Stimulated activated CD4-positive, alpha-beta T cell treated with anti-CD3 and anti-CD28 coated beads, TNF-alpha, amount 100 ng/mL, for 1 hour (primary cell): ENCODE results near the gene SPAG5.
"Not testable (repeated sequence)": the region's sequence is repeated elsewhere in the genome, so short reads cannot be mapped to it uniquely, and the experiment has no call there.

ENCODE experiments used
- DNase-seq, 3 donors: peaks; one replicate each; pipeline ENCODE4 v3.0.0-alpha.2; 2020; ENCODE audit warnings: low read depth in 3 of 3, low spot score in 1 of 3

Gene SPAG5

DNA sequence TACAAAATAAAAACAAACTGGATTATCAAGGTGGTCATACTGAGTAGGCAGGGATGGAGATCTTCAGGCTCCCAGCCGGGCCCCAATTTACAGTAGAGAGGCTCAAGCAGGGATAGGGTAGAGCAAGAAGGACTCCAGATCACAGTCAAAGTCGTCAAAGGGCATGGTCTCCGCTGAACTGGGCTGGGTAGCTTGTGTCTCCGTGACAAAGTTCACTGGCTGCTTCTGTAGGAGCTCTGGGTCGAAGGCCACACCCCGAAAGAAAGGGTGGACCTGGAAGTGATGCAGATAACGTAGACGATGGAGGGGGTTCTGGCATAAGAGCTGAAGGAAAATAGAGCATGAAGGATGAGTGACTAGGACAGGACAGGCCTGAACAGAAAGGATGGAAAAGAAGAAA, 11.6 kb upstream of the SPAG5 start:
- DNase-seq = no peak

DNA sequence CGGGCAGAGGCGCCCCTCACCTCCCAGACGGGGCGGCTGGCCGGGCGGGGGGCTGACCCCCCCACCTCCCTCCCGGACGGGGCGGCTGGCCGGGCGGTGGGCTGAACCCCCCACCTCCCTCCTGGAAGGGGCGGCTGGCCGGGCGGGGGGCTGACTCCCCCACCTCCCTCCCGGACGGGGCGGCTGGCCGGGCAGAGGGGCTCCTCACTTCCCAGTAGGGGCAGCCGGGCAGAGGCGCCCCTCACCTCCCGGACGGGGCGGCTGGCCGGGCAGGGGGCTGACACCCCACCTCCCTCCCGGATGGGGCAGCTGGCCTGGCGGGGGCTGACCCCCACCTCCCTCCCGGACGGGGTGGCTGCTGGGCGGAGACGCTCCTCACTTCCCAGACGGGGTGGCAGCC, 5.2 kb upstream of the SPAG5 start:
- not testable (repeated sequence) for DNase-seq

GRCh38 chr17:28599311-28600184, 723 bp upstream of the SPAG5 start:
- DNase-seq = peak; percentile 5 to 47 (median 42)

DNA sequence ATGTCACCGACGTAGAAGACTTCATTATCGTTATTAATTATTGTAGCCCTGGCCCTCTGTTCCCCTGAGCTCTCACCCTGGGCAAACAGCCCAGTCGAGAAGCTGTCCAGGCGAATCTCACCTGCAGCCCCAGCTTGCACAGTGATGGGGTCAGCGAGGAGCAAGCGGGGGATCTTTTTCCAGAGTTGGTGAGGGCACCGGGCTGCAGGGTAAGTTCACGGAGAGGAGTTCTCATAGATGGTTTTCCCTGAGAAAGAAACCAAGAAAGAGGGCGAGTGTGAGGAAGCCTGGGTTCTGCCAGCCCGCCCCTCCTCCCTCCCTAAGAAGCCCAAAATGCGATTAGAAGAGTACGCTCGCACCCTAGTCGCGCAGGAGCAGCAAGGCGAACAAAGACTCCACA, 436 bp downstream of the SPAG5 start:
- DNase-seq = no peak

GRCh38 chr17:28597606-28598383, 1.0 kb downstream of the SPAG5 start:
- no peak for DNase-seq

DNA sequence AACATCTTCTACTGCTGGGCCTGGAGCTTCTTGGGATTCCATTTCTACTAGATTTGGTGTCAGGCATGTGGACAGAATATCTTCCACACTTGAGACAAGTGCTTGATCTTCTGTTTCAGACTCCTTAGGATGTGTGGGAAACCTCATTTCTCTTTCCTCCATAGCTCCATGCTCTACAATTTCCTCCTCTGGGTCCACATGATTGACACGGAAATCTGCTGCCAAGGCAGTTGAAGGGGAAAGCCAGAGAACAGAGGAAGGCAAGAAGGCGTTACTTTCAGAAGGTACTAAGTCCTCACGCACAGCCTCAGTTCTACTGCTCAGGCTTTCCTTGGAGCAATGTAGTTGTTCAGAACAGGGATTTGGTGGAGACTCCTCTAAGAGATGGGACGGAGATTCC, 6.6 kb downstream of the SPAG5 start:
- no peak for DNase-seq

DNA sequence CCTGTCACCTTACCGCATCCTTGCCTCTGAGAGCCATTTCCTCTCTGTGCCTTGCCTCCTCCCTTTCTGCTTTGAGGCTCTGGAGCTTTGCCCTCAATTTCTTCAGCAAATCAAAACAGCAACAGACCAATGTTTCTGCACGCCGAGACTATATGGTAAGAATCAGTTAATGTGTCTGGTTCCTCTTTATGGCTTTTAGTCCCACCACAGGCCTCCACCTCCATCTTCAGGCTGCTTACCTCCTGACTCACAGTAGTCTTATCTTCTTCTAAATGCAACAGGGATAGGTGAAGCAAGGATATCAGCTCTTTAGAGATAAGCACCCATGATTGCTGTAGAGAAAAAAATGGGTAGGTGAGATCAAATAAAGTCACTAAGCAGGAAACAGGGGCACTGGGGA, 13.0 kb downstream of the SPAG5 start:
- DNase-seq = no peak

- DNase-seq = no peak
Measured at GRCh38 chr17:28584434-28584833, 14.4 kb downstream of the SPAG5 start.

- no peak for DNase-seq
Measured at GRCh38 chr17:28582513-28582912, 16.3 kb downstream of the SPAG5 start.

DNA sequence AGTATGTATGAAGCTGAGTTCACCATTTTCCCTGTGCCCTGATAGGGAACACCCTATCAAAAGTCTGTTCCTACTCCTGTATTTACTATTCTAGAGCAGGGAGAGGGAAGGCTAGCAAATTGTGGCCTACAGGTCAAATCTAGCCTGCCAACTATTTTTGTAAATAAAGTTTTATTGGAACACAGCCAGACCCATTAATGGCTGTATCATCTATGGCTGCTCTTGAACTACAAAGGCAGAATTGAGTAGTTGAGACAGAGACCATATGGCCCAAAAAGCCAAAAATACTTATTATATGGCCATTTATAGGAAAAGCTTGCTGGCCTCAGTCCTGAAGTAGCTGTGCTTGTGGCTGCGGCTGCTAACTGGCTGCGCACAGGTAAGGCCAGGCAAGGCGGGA, 17.9 kb downstream of the SPAG5 start:
- DNase-seq = no peak

GRCh38 chr17:28579526-28579925, 19.3 kb downstream of the SPAG5 start:
- no peak for DNase-seq

DNA sequence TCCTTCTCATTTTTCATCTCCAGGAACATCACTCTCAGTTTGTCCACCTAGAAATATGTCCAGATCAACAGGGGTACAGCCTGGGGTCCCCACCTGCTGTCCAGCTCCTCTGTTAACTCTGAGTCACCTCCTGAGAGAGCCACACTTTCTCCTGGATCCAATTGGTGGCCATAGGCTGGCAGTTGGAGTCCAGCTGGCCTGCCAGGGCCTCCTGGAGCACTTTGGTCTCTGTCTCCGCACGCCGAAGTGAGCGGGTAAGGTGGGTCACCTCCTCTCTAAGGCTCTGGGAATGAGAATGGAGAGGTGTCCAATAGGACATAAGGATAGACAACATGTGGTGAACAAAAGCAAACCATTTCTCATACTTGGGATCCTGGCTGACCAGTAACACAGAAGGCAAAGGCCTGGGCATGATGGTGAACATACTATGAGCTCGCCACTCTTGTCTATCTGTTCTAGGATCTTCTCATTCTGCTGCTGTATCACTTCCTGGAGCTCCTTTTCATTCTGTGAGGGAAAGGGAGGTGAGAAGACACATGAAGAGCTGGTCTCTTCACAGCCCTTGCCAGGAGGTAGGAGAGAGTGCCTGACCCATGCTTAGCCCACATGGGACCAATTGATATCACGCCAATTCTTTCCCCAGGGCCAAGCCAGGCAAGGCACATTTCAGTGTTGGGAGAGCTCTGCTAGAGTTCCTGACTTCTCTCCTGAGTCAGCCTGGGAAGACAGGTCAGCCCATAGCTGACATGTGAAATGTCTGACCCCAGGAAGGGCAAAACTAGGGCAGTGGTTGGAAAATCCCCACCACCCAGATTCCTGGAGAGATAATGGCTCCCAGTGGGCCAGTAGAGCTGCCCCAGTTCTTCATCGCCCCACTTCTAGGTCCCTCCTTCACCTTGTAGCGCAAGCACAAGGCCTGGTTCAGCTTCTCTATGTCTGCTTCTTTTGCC, 20.3 kb downstream of the SPAG5 start:
- no peak for DNase-seq

DNA sequence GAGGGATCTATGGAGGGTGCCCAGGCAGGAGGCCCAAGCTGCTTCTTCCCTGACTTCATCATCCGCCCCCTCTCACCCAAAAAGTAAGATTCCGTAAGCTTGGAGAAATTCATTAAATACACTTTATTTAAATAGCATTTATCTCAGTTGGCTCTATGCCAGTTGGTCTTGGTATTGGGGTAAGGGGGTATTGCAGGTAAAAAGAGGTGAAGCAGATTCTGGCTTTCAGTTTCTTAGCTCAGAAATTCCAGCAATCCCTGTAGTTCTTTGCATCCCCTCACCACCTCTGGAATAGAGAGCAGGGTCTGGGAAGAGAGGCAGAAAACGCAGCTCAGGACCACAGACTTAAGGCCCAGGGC, 21.4 kb downstream of the SPAG5 start:
- no peak for DNase-seq

DNA sequence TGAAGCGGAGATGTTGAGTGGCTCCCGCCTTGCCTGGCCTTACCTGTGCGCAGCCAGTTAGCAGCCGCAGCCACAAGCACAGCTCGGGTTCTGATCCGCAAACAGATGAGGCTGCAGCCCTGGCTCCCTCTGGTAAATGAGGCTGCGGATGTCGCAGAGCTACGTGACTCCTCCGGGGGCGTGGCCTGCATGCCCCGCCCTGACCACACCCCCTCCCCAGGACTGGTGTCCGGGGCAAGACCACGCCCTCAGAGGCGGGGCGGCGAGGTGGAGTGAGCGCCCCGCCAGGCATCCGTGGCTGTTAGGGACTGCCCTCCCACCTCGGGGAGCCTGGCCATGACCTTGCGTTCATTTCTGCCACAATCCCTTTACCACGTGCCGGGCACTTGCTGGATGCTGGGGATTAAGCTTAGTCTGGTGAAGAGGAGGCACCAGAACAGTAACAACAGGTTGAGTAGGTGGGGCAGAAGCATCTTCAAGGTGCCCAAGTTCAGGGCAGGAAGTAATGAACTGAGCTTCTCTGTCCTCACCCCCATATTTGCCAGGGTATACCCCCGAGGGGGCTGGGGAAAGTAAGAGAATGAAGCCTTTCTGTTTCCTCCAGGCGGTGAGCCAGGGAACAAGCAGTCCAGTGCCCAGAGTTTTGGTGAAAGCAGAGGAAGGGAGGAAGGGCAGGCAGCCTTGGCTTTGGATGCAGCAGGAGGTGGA, 21.9 kb downstream of the SPAG5 start, which contains the start of gene ALDOC:
ALDOC (minus strand) TSS at position 138 of the 708 bp plus-strand sequence. CDS start 1,363 bp downstream, outside the sequence.
- peak; percentile 94 to 99 (median 96) for DNase-seq

DNA sequence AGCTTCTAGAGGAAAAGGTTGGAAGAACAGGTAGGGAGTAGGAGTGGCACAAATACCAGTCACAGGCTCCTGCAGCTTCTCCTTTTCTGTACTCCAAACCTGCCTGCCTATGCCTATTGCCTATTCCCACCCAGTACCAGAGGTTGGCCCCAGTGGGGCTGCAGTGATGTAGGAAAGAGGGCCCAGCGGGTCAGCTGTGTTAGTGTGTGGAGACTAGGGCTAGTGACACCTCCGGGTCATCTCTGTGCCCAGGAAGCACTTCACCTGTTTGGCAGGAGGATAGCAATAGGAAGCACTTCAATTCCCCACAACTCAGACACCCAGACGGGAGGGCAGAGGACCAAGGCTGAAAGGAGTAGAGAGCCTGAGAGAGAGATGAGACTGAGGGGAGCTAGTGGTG, 22.8 kb downstream of the SPAG5 start:
- not testable (repeated sequence) for DNase-seq

DNA sequence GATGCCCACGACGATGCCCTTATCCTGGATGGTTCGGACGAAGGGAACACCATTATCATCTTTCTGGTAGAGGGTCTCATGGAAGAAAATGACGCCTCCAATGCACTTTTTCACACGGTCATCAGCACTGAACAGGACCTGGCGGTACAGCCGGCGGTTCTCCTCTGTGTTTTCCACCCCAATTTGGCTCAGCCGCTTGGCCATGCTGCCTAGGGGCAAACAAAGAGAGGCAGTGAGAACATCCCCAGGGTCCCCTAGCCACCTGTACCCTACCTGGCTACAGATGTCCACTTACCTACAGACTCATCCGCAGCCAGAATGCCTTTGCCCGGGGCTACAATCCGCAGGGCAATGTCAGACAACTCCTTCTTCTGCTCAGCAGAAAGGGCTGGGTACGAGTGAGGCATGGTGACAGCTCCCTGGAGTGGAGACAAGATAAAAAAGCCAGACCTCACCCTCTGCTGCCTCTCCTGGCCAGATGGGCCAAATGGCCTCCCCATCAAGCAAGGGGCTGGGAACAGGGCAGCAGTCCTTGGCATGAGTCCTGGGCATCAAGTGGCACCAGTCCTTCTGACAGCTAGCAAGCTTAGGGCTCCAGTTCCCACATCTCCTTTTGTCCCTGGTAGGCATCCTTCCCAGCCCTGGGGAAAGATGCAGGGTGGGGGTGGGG, 23.6 kb downstream of the SPAG5 start:
- no peak for DNase-seq

GRCh38 chr17:28574526-28574925, 24.3 kb downstream of the SPAG5 start:
- DNase-seq = no peak

- DNase-seq = no peak
Measured at GRCh38 chr17:28573966-28574480, 24.8 kb downstream of the SPAG5 start.

GRCh38 chr17:28573521-28573920, 25.3 kb downstream of the SPAG5 start:
- DNase-seq = no peak

DNA sequence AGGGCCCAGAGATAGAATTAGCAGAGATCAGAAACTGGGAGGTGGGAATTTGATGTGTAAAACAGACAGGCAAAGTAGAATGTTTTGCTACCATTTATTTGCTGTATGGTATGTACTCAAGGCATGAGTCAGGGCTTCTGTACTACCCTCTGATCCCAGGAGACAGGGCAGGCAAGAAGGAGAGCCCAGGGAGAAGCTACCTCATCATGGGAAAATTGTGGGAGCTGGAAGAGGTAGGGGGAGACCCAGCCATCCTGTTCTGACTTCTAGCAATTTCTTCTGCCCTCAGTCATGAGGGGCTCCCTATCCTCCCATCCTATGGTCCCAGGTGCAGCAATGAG, 25.8 kb downstream of the SPAG5 start:
- DNase-seq = no peak
